ENCODE data around the gene CDKL1.

- TF ChIP-seq CTCF (optimal IDR thresholded peaks at IDR 0.05 in 1 of 3, IDR thresholded peaks at IDR 0.05 in 1 of 3, conservative IDR thresholded peaks at IDR 0.05 in 1 of 3; ENCODE audit: extremely low read depth in 1 of 3, insufficient read depth in 2 of 3, low read length in 3 of 3) (no peak), EZH2 (IDR thresholded peaks at IDR 0.05; ENCODE audit: low read length) (no peak)
These were observed 52.4 kb downstream of the CDKL1 start for GRCh38 chr14:50344116-50344775.

Measured in keratinocyte (primary cell).